ENCODE measurements around the gene KANK3.

GRCh38 chr19:8358948-8359347, 15.9 kb upstream of the KANK3 start:
- TF ChIP-seq CTCF (IDR thresholded peaks at IDR 0.05): no peak
- no peak for TF ChIP-seq POLR2AphosphoS5 (IDR thresholded peaks at IDR 0.05)

Measured in transverse colon (tissue), 4 donors.